ENCODE results near the gene SRRM2. TPM values are rescaled to one million over a fixed set of nuclear protein-coding genes. Genes with fewer than 3 reads are reported as not detected.

SRRM2 gene
- total and polyA plus RNA-seq, 9 of the 15 experiments (the other 6 are each of a cell fraction or from before 2014, with no cell fraction given), result 26.7 to 563 (median 81.1) TPM

- H3K9me3 ChIP-seq (replicated peaks; ENCODE audit: control insufficient read depth, insufficient read depth, low read depth, low read length), result no peaks in the 10 kb centered on the region
- no peaks in the 10 kb centered on the region for H3K79me2 ChIP-seq (ENCODE audit: control insufficient read depth, insufficient read depth, low read length)
- intact Hi-C loops (cut with micrococcal nuclease) (no loop called here), in situ Hi-C loops (cut with MboI) (no loop called here)
- H3K27ac ChIP-seq (ENCODE audit: extremely low read depth, low read depth, low read length), result no peak overlapping the region
- CTCF ChIA-PET (ENCODE audit: low intra/inter-chr PET ratio), result no interaction called here
- no peak overlapping the region for H3K4me3 ChIP-seq
- H3K9ac ChIP-seq (ENCODE audit: insufficient read depth in 1 of 2, low read depth in 2 of 2, low read length in 2 of 2), result no peak overlapping the region
- POLR2A ChIA-PET, result interaction anchor here (0.8 kb wide), 1 partner anchor 34 kb away, joined by 3 read pairs; no protein-coding TSS in a partner anchor
- H2AFZ ChIP-seq (ENCODE audit: low read depth, low read length), result no peak overlapping the region
- peaks cover 10% of the 10 kb centered on the region; the same call in 1 of the 2 replicates for H4K20me1 ChIP-seq (replicated peaks; ENCODE audit: control insufficient read depth, insufficient read depth, low read length)
- no peaks in the 10 kb centered on the region for H3K9me1 ChIP-seq (ENCODE audit: control insufficient read depth, insufficient read depth, low read length)
- no TSS peak for BruUV-seq (replicated peaks)
- ATAC-seq (no peak), FAIRE-seq (no peak), DNase-seq (ENCODE audit: extremely low read depth in 1 of 4, low spot score in 3 of 4) (no peak)
- no peaks in the 10 kb centered on the region for H3K36me3 ChIP-seq (ENCODE audit: control insufficient read depth, insufficient read depth, low read length)
- peaks cover 4 to 30% of the 10 kb centered on the region in 2 experiments; a peak in 4 of 5 replicates for H3K4me1 ChIP-seq (replicated peaks in 1 of 2; ENCODE audit: control insufficient read depth in 2 of 2, insufficient read depth in 2 of 2, low read length in 2 of 2)
- H3K4me2 ChIP-seq (ENCODE audit: insufficient read depth, low read length), result no peak overlapping the region
- peaks cover 22 to 39% of the 10 kb centered on the region in 2 experiments; a peak in 4 of 5 replicates for H3K27me3 ChIP-seq (ENCODE audit: control insufficient read depth in 2 of 2, insufficient read depth in 2 of 2, low read length in 2 of 2)
- WGBS (ENCODE audit: insufficient coverage, low coverage, missing lambda C conversion rate), result 0% methylated on average over 7 of the region's 7 CpGs
- TF ChIP-seq ZNF121 (CRISPR knock-in tag; conservative IDR thresholded peaks at IDR 0.05), result no peak
- TF ChIP-seq SMAD4 (CRISPR knock-in tag; conservative IDR thresholded peaks at IDR 0.05), result no peak
- TF ChIP-seq, protein P1, sequence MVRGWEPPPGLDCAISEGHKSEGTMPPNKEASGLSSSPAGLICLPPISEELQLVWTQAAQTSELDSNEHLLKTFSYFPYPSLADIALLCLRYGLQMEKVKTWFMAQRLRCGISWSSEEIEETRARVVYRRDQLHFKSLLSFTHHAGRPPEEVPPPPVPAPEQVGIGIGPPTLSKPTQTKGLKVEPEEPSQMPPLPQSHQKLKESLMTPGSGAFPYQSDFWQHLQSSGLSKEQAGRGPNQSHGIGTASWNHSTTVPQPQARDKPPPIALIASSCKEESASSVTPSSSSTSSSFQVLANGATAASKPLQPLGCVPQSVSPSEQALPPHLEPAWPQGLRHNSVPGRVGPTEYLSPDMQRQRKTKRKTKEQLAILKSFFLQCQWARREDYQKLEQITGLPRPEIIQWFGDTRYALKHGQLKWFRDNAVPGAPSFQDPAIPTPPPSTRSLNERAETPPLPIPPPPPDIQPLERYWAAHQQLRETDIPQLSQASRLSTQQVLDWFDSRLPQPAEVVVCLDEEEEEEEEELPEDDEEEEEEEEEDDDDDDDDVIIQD (CRISPR knock-in tag; IDR thresholded peaks at IDR 0.05), result no peak
- TF ChIP-seq, protein P2, sequence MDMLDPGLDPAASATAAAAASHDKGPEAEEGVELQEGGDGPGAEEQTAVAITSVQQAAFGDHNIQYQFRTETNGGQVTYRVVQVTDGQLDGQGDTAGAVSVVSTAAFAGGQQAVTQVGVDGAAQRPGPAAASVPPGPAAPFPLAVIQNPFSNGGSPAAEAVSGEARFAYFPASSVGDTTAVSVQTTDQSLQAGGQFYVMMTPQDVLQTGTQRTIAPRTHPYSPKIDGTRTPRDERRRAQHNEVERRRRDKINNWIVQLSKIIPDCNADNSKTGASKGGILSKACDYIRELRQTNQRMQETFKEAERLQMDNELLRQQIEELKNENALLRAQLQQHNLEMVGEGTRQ (CRISPR knock-in tag; IDR thresholded peaks at IDR 0.05), result no peak
- TF ChIP-seq ZNF695 (CRISPR knock-in tag; IDR thresholded peaks at IDR 0.05), result no peak
- no peak for TF ChIP-seq ZNF766 (CRISPR knock-in tag; conservative IDR thresholded peaks at IDR 0.05)
- TF ChIP-seq ATF4 (CRISPR knock-in tag; IDR thresholded peaks at IDR 0.05), result no peak
- TF ChIP-seq, protein P3, sequence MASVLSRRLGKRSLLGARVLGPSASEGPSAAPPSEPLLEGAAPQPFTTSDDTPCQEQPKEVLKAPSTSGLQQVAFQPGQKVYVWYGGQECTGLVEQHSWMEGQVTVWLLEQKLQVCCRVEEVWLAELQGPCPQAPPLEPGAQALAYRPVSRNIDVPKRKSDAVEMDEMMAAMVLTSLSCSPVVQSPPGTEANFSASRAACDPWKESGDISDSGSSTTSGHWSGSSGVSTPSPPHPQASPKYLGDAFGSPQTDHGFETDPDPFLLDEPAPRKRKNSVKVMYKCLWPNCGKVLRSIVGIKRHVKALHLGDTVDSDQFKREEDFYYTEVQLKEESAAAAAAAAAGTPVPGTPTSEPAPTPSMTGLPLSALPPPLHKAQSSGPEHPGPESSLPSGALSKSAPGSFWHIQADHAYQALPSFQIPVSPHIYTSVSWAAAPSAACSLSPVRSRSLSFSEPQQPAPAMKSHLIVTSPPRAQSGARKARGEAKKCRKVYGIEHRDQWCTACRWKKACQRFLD (CRISPR knock-in tag; IDR thresholded peaks at IDR 0.05), result no peak
- TF ChIP-seq SP1 (CRISPR knock-in tag; IDR thresholded peaks at IDR 0.05), result no peak
- no peak for TF ChIP-seq THRA (IDR thresholded peaks at IDR 0.05)
- TF ChIP-seq FUS (optimal IDR thresholded peaks at IDR 0.05; ENCODE audit: low read depth, low read length), result no peak
- TF ChIP-seq, protein P4, sequence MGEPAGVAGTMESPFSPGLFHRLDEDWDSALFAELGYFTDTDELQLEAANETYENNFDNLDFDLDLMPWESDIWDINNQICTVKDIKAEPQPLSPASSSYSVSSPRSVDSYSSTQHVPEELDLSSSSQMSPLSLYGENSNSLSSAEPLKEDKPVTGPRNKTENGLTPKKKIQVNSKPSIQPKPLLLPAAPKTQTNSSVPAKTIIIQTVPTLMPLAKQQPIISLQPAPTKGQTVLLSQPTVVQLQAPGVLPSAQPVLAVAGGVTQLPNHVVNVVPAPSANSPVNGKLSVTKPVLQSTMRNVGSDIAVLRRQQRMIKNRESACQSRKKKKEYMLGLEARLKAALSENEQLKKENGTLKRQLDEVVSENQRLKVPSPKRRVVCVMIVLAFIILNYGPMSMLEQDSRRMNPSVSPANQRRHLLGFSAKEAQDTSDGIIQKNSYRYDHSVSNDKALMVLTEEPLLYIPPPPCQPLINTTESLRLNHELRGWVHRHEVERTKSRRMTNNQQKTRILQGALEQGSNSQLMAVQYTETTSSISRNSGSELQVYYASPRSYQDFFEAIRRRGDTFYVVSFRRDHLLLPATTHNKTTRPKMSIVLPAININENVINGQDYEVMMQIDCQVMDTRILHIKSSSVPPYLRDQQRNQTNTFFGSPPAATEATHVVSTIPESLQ (CRISPR knock-in tag; IDR thresholded peaks at IDR 0.05), result no peak
These were observed 35.5 kb downstream of the SRRM2 start for GRCh38 chr16:2787961-2788360.
